HCT116 (cell line): Measurements from ENCODE around the gene IL6R.

Source experiments
- CBX3 ChIP-seq: IDR thresholded peaks from 2 replicates; pipeline ENCODE4 v1.6.1; 2012; ENCODE audit warnings: low read depth
- EZH2 ChIP-seq: fragments of 200-600 bp; sonication (generic); IDR thresholded peaks from 2 replicates; pipeline ENCODE4 v1.6.1; 2017; ENCODE audit warnings: antibody characterized with exemption, mixed run types
- JUND ChIP-seq: IDR thresholded peaks from 2 replicates; pipeline ENCODE4 v1.6.1; 2012
- RAD21 ChIP-seq: IDR thresholded peaks from 2 replicates; pipeline ENCODE4 v1.6.1; 2012; ENCODE audit warnings: low read depth, mild to moderate bottlenecking
- SIN3A ChIP-seq: IDR thresholded peaks from 2 replicates; pipeline ENCODE4 v1.6.1; 2012; ENCODE audit warnings: low read depth
- YY1 ChIP-seq: IDR thresholded peaks from 2 replicates; pipeline ENCODE4 v1.6.1; 2011; ENCODE audit warnings: low read length, low read depth, moderate library complexity, mild to moderate bottlenecking; ENCODE audit not compliant: insufficient replicate concordance; ENCODE audit errors: extremely low read depth
- TF ChIP-seq, protein P1 (sequence below), 3 experiments: fragments of 200-600 bp in 1 of 3; sonication (generic) in 1 of 3; IDR thresholded peaks in 2 of 3; conservative IDR thresholded peaks in 1 of 3; 2 replicates each; pipeline ENCODE4 v1.5.1; 2012 to 2017; ENCODE audit warnings: low read depth in 2 of 3, low read length in 2 of 3, antibody characterized with exemption in 1 of 3, borderline replicate concordance in 1 of 3, control low read depth in 1 of 3, mild to moderate bottlenecking in 1 of 3, mixed read lengths in 1 of 3, mixed run types in 1 of 3, moderate library complexity in 1 of 3; ENCODE audit not compliant: insufficient read depth in 1 of 3
- TF ChIP-seq, protein P2 (sequence below): IDR thresholded peaks from 2 replicates; pipeline ENCODE4 v1.6.1; 2012

DNA sequence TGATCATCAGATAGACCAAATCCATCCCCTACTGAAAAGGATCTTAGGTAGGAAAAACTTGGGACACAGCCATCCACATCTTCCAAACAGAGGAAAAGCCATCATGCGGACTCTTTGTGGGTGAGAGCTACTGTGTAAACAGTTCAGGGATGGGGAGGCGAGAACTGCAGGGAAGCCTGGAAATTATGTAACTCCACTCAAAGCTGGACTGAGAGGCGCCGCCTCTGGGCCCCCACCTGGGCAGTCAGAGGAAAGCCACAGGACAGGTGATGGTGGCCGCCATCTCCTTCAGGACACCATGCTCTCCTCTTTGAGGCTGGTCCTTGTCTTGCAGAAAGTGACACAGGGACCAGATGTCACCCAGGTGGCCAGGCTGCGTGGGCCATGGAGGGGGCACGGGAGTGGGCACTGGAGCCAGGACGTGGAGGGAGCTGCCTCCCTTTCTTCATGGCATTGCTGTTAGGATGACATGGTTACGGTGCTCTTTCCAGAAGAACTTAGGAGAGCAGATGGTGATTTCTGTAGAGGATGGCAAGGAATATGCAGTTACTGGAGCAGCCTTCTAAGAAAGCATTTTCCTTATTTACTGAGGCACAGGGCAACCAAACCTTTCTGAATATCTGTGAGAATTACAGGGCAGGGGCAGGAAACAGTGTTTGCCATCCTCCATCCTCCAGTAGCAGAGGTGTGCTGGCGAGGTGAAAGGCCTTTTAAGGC, 64.9 kb downstream of the IL6R start:
- TF ChIP-seq, protein P1, sequence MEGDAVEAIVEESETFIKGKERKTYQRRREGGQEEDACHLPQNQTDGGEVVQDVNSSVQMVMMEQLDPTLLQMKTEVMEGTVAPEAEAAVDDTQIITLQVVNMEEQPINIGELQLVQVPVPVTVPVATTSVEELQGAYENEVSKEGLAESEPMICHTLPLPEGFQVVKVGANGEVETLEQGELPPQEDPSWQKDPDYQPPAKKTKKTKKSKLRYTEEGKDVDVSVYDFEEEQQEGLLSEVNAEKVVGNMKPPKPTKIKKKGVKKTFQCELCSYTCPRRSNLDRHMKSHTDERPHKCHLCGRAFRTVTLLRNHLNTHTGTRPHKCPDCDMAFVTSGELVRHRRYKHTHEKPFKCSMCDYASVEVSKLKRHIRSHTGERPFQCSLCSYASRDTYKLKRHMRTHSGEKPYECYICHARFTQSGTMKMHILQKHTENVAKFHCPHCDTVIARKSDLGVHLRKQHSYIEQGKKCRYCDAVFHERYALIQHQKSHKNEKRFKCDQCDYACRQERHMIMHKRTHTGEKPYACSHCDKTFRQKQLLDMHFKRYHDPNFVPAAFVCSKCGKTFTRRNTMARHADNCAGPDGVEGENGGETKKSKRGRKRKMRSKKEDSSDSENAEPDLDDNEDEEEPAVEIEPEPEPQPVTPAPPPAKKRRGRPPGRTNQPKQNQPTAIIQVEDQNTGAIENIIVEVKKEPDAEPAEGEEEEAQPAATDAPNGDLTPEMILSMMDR (IDR thresholded peaks at IDR 0.05 in 2 of 3, conservative IDR thresholded peaks at IDR 0.05 in 1 of 3; ENCODE audit: borderline replicate concordance in 1 of 3, insufficient read depth in 1 of 3, low read depth in 2 of 3, low read length in 2 of 3): no peak
- TF ChIP-seq EZH2 (no peak), CBX3 (no peak), RAD21 (peak; percentile 20), JUND (no peak), YY1 (no peak), SIN3A (no peak)
- TF ChIP-seq, protein P2, sequence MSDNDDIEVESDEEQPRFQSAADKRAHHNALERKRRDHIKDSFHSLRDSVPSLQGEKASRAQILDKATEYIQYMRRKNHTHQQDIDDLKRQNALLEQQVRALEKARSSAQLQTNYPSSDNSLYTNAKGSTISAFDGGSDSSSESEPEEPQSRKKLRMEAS: no peak
